ENCODE measurements around the gene LPP.

DNA sequence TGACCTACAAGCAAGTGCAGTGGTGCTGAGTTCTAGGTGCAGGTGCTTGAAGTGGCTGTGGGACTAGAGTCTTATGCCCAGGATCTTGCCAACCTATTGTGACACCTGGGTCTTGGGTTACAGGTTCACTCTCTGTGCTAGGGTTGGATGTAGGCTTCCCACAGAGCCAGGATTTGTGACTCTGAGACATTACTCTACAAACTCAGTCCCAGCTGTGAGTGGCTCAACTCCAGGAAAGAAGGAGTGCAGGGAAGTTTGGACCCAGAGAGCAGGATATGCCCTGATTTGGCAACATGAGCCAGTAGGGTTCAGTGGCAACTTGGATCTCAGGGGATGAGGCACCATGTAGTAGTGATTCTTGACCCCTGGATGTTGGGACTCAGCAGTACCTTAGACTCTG, 182.2 kb downstream of the LPP start:
- TF ChIP-seq POLR2A (IDR thresholded peaks at IDR 0.05; ENCODE audit: low read depth, low read length) (no peak), POLR2AphosphoS5 (IDR thresholded peaks at IDR 0.05; ENCODE audit: low read depth, low read length) (no peak), POU2F2 (IDR thresholded peaks at IDR 0.05; ENCODE audit: low read depth, low read length) (no peak)

Measured in GM12891 (cell line).